HG03520 (cell line): Measurements from ENCODE around the gene ANGPTL5.
"Not testable (repeated sequence)": the region's sequence is repeated elsewhere in the genome, so short reads cannot be mapped to it uniquely, and the experiment has no call there.

ENCODE experiments used
- ATAC-seq: cut with Tn5 transposase; IDR thresholded peaks from one replicate; pipeline ENCODE4 v1.9.1; 2021; ENCODE audit warnings: mild to moderate bottlenecking, moderate library complexity; ENCODE audit not compliant: unreplicated experiment

The ANGPTL5 gene

DNA sequence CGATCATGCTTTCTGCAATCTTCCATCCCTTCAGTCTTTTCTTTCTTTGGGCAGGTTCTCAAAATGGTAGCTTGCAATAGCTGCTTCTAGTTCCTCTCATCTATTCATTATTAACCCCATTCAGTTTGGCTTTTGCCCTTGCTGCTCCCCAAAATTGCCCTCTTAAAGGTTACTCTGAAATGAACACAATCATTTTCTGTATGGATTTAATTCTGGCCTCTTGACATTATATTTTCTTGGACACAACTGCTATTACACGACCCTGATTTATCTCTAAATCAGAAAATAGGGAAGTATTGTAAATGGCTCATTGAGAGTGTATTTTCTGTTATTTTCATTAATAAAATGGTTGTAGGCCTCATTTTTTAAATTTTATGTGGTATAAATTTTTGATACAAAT is at the start of gene ANGPTL5:
Gene ANGPTL5, minus strand, starts transcription at position 101 of the 400 bp plus-strand sequence. CDS start 8,613 bp downstream, outside the sequence.
- ATAC-seq = no peak

DNA sequence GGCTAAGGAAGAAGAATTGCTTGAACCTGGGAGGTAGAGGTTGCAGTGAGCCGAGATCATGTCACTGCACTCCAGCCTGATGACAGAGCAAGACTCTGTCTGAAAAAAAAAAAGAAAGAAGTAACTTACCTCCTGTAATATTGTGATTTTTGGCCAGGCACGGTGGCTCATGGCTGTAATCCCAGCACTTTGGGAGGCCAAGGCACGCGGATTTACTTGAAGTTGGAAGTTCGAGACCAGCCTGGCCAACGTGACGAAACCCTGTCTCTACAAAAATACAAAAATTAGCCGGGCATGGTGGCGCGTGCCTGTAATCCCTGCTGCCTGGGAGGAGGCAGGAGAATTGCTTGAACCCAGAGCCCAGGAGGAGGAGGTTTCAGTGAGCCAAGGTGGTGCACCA is 47.9 kb upstream of the ANGPTL5 start:
- not testable (repeated sequence) for ATAC-seq

DNA sequence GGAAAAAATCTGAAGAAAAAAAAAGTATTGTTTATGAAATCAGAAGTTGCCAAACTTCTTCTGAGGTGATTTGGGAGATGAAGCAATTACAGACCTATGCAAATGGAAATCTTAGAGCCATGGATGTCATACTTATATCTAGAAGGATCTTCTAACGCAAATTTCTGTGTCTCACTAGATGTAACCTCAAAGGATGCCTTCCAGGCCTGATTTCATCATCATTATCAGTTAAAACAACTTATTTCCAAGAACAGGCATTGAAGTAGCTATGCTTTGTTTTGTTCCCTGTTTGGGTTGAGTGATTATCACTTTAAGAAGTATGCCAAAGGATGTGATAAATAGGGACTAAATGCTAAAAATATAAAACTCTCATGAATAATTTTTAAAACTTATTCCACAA is 43.9 kb upstream of the ANGPTL5 start:
- no peak for ATAC-seq

DNA sequence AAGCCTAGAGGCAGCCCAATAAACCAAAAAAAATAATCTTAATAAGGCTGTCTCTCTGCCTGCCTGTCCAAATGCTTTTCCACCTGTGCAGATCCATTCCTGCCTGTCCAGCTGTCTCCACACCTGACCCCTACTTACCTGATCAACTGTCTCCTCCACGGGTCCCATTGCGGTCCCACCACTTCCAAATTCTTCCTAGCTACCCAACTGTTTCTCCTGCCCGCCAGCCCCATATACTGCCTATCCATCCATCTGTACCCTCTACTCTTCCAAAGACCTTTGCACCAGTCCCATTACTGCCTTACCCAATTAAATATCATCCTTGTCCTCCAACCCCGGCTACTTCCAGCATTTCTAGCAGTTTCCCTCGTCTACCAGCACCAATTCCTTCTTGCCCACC is 39.4 kb upstream of the ANGPTL5 start:
- no peak for ATAC-seq

DNA sequence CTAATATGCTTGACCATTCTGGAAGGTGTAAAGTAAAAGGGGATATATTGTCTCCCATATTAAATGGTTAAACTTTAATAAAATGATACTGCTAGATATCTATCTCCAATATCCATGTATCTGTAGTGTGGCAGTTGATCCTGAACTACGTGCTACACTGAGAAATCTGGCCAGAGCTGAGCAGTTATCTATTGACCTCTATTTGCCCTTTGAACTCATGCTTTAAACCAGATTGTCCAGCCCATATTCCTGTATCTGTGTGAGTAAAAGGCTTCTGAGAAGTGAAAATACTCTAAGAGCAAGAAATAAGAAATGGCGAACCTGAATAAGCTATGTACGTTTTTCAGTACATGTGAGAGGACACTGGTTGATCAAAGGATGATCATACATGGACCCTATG is 39.0 kb upstream of the ANGPTL5 start:
- no peak for ATAC-seq

DNA sequence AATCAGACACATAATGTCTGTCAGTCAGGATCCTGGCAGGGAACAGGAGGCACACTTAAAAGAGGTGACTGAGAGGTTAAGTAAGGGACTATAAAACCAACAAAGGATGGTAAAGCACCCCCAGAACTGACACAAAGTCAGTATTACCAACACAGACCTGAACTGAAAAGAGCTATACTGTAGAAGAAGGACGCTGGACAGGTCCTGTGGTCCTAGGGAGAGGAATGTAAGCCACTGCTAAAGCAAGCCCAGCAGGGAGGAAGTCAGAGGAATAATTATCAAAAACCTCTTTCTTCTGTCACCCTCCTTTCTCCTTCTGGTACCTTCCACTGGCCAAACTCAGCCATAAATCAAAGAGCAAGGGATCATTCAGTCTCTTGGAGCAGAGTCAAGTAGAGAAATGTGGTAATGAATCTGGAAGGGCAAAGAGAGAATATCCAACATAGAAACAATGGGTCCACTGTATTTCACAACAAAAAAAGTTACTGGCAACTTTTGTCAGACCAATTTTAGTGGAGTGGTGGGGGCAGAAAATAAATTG is 33.4 kb upstream of the ANGPTL5 start:
- ATAC-seq = no peak

DNA sequence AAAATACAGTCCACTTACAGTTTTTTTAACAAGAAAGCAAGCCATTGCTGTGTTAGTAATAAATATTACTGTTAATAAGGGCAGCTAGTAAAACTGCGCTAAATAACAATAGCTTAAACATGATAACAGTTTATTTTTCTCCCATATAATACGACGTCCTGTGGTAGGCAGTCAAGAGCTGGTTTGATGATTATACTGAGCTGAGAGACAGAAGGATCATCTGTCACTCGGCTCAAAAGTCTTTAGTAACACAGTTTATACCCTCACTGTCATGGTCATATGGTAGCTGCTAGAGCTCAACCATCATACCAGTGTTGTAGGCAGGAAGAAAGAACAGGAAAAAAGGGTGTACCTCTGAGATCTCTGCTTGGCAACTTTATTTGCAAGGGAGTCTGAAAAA is 29.1 kb upstream of the ANGPTL5 start:
- ATAC-seq = no peak

DNA sequence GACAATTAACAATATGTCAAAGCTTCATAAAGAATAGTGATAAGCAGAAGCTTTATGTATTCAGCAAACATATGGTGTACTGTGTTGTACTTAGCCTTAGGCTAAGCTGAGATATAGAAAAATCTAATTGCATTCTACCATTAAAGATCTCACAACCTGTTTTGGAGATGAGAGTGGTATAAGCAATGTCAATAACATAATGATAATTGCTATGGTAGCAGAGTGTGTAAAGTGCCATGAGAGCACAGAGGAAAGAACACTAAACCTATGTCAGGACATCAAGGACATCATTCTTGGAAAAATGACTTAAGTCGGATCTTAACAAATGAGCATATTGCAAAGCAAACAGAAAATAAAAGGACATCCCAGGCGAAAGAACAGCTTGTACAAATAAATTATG is 28.6 kb upstream of the ANGPTL5 start:
- no peak for ATAC-seq

DNA sequence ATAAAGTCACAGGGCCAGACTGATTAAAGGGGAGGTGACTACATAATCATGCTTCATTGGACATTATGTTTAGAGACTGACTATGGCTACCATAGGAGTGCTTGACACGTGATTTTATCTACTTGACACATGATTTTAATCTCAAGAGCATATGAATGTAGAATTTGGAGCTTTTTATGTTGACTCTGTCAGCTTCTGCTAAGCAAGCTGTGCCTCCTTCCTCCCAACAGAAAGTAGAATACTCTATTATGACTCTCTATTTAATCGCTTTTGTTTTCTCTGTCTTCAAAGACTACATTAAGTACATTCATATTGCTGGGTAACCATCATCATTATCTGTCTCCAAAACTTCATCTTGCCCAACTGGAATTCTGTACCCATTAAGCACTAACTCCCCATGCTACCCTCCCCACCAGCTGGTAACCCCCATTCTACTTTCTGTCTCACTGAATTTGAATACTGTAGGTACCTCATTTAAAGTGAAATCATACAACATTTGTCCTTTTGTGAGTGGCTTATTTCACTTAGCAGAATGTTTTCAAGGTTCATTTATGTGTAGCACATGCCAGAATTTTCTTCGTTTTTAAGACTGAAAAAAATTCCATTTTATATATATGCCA is 24.7 kb upstream of the ANGPTL5 start:
- ATAC-seq = no peak

DNA sequence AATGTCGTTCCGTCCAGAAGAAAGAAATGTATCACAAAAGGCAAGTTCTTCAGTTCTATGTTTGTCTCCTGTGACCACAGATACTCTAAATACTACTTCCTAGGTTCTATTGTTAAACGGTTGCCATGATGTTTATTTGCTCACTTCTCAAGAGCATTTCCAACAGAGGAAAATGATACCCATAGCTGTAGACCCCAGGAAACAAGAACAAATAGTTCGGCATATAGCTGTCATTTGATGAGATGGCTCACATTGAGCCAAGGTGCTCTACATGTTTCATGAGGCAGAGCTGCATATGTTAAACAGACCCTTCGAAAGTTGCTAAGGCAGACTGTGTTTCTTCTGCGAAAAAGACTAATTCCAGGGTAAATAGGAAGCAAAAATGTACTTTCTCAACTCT is 15.4 kb upstream of the ANGPTL5 start:
- no peak for ATAC-seq

DNA sequence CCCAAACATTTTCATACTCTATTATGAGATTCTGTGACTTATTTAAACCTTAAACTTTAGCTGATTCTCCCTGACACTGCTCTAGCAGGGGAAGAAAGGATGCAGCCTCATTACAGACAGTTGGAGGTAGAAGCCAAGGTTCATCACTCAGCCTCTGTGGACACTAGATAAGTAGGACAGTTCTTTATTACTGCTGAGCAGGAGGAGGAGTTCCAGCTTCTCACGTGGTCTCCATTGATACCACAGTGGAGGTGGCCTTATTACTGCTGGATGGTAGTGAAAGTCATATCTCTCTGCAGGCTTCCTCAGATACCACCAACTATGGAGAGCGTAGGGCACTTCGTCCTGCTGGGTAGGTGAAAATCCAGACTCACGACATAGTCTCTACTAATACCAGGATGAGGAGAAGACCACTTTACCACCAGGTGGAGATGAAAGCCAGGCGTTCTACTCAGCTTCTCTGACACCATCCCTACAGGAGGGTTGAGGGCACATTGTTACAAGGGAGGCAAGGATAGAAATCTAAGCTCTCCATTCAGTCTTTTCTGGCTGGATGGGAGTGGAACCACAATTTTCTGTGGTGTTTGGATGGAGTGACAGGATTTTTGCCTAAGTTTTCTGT is 13.1 kb upstream of the ANGPTL5 start:
- no peak for ATAC-seq

DNA sequence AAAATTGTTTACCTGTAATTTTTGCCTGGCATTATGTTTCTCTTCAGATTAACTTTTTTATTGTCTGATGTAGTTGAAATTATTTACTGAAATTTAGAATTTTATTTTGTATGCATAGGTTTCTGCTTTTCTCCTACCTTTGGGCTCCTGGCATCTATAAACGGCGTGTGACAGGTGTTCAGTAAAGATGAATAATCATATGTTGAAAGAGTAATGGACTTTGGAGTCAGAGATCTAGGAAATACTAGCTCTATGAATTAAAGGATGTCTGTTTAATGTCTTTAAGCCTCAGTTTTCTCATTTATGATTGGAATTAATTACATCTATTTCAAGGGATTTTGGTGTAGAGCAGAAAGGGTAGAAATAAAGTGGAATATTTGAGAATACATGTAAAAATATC is 7.2 kb upstream of the ANGPTL5 start:
- ATAC-seq = no peak

DNA sequence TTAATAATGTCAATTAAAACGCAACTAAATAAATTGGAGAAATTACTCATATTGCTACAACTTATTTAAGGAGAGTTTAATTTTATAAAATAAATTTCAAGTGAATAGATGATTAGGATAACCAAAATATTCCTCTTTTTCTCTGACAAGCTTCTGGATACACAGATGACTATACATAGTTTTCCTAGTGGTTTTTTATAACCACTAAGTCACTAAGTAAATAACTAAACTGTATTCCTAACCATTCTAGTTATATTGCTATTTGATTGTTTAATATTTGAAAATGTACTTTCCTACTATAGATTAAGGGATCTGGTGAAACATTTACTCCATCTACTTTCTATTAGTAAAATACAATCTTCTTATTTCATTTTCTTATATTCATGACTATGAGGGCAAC is 4.7 kb upstream of the ANGPTL5 start:
- ATAC-seq = no peak

DNA sequence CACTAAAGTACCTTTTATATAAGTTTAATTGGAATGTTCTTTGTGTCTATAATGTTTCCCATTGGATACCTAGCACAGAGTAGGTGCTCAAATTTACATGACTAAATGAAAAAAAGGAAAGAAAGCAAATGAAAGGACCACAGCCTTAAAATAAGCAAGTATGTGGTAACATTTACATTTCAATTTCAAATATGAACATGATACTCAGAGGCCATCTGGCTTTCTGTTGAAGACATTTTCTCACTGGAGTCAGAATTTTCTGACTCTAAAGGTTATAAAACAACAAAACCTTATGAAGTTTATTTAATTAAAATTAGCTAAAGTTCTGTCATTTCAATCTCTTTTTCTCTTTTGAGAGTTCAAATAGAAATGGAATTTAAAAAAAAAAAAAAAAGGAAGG is 904 bp upstream of the ANGPTL5 start:
- ATAC-seq = no peak

DNA sequence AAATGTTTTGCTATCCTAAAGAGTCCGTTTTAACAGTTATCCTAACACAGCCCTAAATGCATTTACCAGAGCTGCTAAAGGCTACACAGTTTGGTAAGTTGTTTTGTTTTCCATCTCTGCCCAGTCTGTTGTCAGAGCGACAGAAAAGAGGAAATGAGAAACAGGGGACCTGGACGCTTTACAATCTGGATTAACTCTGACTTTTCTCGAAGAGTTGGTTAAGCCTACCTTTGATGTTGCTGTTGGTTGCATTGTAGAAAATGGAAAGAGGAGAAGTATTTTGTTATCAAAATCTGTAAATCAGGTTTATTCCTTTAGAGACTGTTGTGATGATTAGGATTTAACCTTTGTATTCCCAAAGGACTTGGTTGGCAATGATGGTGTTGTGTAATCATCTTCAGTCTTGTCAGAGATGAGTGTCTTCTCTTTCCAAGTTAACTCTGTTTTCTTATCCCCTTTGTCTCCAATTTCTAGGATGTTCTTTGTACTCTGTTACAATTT is 481 bp downstream of the ANGPTL5 start:
- peak; percentile 52 for ATAC-seq

DNA sequence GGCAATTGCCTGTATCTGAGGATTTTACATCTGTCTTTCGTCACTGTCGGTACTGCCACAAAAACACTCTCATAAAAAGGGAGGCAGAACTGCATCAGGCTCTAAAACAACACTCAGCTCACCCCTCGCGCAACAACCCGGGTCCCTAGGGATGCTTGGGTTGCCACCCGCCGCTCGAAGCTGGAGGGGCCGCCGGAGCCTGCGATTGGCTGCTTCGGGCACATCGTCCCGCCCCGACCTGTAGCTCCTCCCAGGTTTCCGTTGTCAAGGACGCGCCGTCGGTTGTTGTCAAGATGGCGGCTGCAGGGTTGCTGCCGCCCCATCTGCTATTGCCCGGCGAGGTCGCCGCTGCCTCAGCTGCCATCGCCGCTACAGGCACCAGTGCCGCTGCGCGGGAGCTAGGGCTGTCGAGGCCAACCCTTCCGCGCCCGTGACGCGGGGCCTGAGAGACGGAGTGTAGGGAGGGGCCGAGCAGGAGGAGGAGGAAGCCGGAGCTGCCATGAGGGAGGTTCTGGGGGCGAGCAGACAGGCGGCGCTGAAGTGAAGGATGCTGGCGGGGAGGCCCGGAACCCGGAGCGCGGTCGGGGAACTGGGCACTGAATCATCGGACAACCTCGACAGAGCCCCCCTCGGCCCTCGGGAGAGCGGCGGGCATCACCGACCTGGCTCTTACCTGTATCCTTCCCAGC is 1.4 kb downstream of the ANGPTL5 start, which contains the start of gene CEP126:
Gene CEP126, plus strand, starts transcription at position 273 of the 689 bp plus-strand sequence. Its CDS starts 275 bp downstream, at position 548.
- peak; percentile 99 for ATAC-seq

DNA sequence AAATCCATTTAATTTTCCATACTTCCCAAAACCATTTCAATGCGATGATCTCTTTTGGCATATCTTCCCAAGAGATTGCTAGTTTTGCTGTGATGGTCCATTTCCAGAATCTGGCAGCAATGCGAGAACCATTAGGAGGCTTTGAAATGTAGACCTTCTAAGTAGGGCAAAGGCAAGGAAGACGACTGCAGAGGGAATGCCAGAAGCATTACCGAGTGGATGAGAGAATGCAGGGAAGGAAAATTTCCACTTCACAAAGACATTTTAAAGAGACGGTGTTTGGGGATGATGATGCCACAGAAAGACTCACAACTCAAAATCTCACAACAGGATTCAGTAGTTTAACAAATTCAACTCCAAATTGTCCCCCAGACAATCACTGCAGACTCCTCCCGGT is 2.0 kb downstream of the ANGPTL5 start:
- ATAC-seq = no peak

DNA sequence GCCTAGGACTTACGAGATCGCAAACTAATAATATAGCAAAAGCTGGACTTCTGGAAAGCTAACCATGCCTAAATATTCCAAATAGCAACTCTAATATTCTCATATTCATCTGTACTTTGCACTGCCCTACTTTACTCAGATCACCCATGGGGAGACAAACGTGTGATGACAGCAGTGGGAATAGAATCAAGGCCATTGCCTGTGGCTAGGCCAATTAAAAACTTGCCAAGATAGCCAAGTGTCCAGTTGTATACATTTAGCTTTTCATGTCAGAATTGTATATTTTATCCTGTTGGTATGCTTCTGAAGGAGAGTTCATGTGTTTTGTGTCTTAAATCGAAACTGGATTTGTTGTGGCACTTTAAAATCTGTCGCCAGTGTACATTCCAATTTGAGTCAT is 2.7 kb downstream of the ANGPTL5 start:
- no peak for ATAC-seq

DNA sequence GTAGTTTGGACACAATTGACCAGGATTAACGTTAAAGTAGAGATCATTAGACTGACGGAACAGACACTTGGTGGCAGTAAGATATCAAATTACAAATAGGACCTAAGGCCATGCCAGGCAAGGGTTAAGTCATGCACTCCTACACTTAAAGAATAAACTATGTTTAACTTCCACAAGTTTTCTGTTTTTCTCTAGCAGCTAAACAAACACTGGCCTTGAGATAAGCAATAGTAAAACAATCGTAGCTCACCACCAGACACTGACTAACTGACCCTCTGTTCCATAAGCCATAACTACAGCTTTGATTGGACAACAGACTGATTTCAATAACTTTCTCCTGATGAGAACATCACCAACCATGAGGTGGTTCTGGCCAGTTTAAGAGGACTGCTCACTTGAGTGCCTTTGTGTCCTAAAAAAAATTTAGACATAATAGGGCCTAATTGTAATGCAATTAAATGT is 3.5 kb downstream of the ANGPTL5 start:
- no peak for ATAC-seq

DNA sequence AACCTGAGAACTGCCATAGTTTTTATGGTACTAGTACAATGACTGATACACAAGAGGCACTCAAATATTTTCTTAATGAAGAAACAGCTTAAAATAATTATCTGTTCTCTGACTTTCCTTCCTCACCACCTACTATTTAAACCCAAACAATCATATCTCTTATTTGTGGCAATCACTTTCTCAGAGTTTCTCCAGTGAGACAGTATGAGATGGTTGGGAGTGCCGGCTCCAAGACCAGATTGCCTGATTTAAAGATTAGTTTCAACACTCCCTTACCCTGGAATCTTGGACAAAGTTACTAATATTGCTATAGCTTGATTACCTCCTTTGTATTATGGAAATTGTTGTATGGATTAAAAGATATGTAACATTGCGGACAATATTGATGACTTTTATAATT is 7.2 kb downstream of the ANGPTL5 start:
- ATAC-seq = no peak

DNA sequence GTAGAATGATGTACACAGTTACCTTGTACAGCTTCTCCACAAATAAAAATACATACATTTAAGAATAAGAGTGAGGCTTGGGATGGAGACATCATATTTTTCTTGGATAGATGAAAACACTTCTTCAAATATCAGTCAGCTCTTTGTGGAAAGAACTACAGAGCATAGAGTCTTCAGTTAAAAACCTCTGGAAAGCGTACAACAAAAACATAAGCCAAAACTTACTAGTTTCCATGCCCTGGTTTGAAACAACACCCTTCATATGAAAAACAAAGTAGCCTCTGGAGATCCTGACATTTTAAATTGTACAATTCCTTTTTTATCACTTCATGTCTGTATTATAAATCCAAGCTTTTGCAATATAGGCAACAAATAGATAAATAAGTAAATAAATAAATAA is 8.5 kb downstream of the ANGPTL5 start:
- ATAC-seq = no peak

DNA sequence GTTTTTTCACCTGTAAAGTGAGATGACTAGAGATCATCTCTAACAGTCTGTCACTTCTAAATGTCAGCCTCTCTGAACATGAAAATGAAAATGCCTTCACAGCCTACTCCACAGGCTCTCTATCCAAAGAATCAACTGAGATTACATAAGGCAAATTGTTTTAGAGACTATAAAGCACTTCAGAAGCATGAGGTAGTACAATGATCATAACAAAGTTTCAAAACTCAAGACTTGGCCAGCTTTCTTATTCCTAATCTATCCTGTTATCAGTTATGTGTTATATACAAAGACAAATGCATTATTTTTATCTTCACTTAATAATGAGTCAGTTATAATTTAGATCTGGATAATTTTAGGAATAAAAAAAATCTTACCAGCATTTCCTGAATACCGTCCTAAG is 21.8 kb downstream of the ANGPTL5 start:
- no peak for ATAC-seq
